BLaER1 treated with 17β-estradiol and CSF1 and Interleukin-3, amounts not matched to agents 10 nM and 100 nM (cell line): Measurements from ENCODE around the gene IDH3G.

Experiments used
- H3K27ac ChIP-seq, 11 experiments: shearing (Covaris generic); formaldehyde crosslinking; 2 replicates each; pipeline ENCODE4 v1.8.1; 2022
- H3K27me3 ChIP-seq, 11 experiments: shearing (Covaris generic); formaldehyde crosslinking; 2 replicates each; pipeline ENCODE4 v1.8.1; 2022
- H3K36me3 ChIP-seq, 11 experiments: shearing (Covaris generic); formaldehyde crosslinking; 2 replicates each; pipeline ENCODE4 v1.8.1; 2022
- H3K4me1 ChIP-seq, 10 experiments: shearing (Covaris generic); formaldehyde crosslinking; 2 replicates each; pipeline ENCODE4 v1.8.1; 2022
- H3K4me2 ChIP-seq, 11 experiments: shearing (Covaris generic); formaldehyde crosslinking; 2 replicates each; pipeline ENCODE4 v1.8.1; 2022
- H3K4me3 ChIP-seq, 10 experiments: shearing (Covaris generic); formaldehyde crosslinking; 2 replicates each; pipeline ENCODE4 v1.8.1; 2022
- H3K9ac ChIP-seq, 11 experiments: shearing (Covaris generic); formaldehyde crosslinking; 2 replicates each; pipeline ENCODE4 v1.8.1; 2022
- H3K9me3 ChIP-seq, 11 experiments: shearing (Covaris generic); formaldehyde crosslinking; replicated peaks in 1 of 11; 2 replicates each; pipeline ENCODE4 v1.8.1; 2022
- H4K20me1 ChIP-seq, 11 experiments: shearing (Covaris generic); formaldehyde crosslinking; 2 replicates each; pipeline ENCODE4 v1.8.1; 2022
- Cebpa-rat ChIP-seq, 11 experiments: shearing (Covaris generic); IDR thresholded peaks; 2 replicates each; pipeline ENCODE4 v1.8.1; 2022

Gene IDH3G

GRCh38 chrX:153776120-153776599 lies 18.0 kb downstream of the IDH3G start:
- no peak overlapping the region for H3K4me3 ChIP-seq
- no peak for TF ChIP-seq Cebpa-rat (IDR thresholded peaks at IDR 0.05)
- H3K9ac ChIP-seq, result no peak overlapping the region
- no peak overlapping the region for H3K4me2 ChIP-seq
- H3K27me3 ChIP-seq, result peaks cover 0 to 24% (median 0%) of the 10 kb centered on the region in 11 experiments; a peak in 8 of 22 replicates
- H4K20me1 ChIP-seq, result peaks cover 0 to 68% (median 2%) of the 10 kb centered on the region in 11 experiments; a peak in 10 of 22 replicates
- H3K4me1 ChIP-seq, result peaks cover 11 to 41% (median 32%) of the 10 kb centered on the region in 10 experiments
- H3K9me3 ChIP-seq, result peaks cover 0 to 66% (median 35%) of the 10 kb centered on the region in 11 experiments; a peak in 13 of 22 replicates
- H3K27ac ChIP-seq, result no peak overlapping the region
- no peaks in the 10 kb centered on the region for H3K36me3 ChIP-seq

GRCh38 chrX:153775293-153776119 lies 18.7 kb downstream of the IDH3G start:
- H3K27me3 ChIP-seq, result peaks cover 0 to 26% (median 0%) of the 10 kb centered on the region in 11 experiments; a peak in 5 of 22 replicates
- H3K9ac ChIP-seq, result no peak overlapping the region
- peaks cover 0 to 71% (median 3%) of the 10 kb centered on the region in 11 experiments; a peak in 8 of 22 replicates for H4K20me1 ChIP-seq
- no peaks in the 10 kb centered on the region for H3K36me3 ChIP-seq
- H3K9me3 ChIP-seq, result peaks cover 0 to 62% (median 35%) of the 10 kb centered on the region in 11 experiments; a peak in 13 of 22 replicates
- peaks cover 4 to 34% (median 26%) of the 10 kb centered on the region in 10 experiments for H3K4me1 ChIP-seq
- no peak for TF ChIP-seq Cebpa-rat (IDR thresholded peaks at IDR 0.05)
- no peak overlapping the region for H3K4me3 ChIP-seq
- H3K4me2 ChIP-seq, result no peak overlapping the region
- H3K27ac ChIP-seq, result no peak overlapping the region

GRCh38 chrX:153774576-153775292 lies 19.4 kb downstream of the IDH3G start:
- Histone ChIP-seq H3K36me3 (no peaks in the 10 kb centered on the region), H4K20me1 (peaks cover 0 to 68% (median 0%) of the 10 kb centered on the region in 11 experiments; a peak in 8 of 22 replicates), H3K4me2 (no peak overlapping the region), H3K9ac (no peak overlapping the region), H3K4me1 (peaks cover 4 to 26% (median 18%) of the 10 kb centered on the region in 10 experiments; a peak in 18 of 20 replicates), H3K9me3 (peaks cover 0 to 57% (median 35%) of the 10 kb centered on the region in 11 experiments; a peak in 13 of 22 replicates), H3K27ac (no peak overlapping the region), H3K27me3 (peaks cover 0 to 30% (median 0%) of the 10 kb centered on the region in 11 experiments; a peak in 6 of 22 replicates), H3K4me3 (no peak overlapping the region)
- TF ChIP-seq Cebpa-rat (IDR thresholded peaks at IDR 0.05), result no peak

GRCh38 chrX:153773741-153774575 lies 20.2 kb downstream of the IDH3G start:
- H3K4me1 ChIP-seq, result peaks cover 10 to 23% (median 19%) of the 10 kb centered on the region in 10 experiments; a peak in 19 of 20 replicates
- TF ChIP-seq Cebpa-rat (IDR thresholded peaks at IDR 0.05), result no peak
- no peak overlapping the region for H3K9ac ChIP-seq
- no peak overlapping the region for H3K4me3 ChIP-seq
- no peak overlapping the region for H3K27ac ChIP-seq
- H3K9me3 ChIP-seq, result peaks cover 0 to 57% (median 35%) of the 10 kb centered on the region in 11 experiments; a peak in 13 of 22 replicates
- H3K27me3 ChIP-seq, result peaks cover 0 to 30% (median 0%) of the 10 kb centered on the region in 11 experiments; a peak in 6 of 22 replicates
- no peaks in the 10 kb centered on the region for H3K36me3 ChIP-seq
- H4K20me1 ChIP-seq, result peaks cover 0 to 71% (median 0%) of the 10 kb centered on the region in 11 experiments; a peak in 6 of 22 replicates
- no peak overlapping the region for H3K4me2 ChIP-seq

GRCh38 chrX:153773218-153773611 lies 21.0 kb downstream of the IDH3G start:
- H3K36me3 ChIP-seq, result no peaks in the 10 kb centered on the region
- H3K4me2 ChIP-seq, result no peak overlapping the region
- no peak overlapping the region for H3K4me3 ChIP-seq
- H3K27ac ChIP-seq, result no peak overlapping the region
- peaks cover 0 to 57% (median 35%) of the 10 kb centered on the region in 11 experiments; a peak in 13 of 22 replicates for H3K9me3 ChIP-seq
- H3K9ac ChIP-seq, result no peak overlapping the region
- peaks cover 17 to 28% (median 24%) of the 10 kb centered on the region in 10 experiments for H3K4me1 ChIP-seq
- no peak for TF ChIP-seq Cebpa-rat (IDR thresholded peaks at IDR 0.05)
- peaks cover 0 to 64% (median 0%) of the 10 kb centered on the region in 11 experiments; a peak in 6 of 22 replicates for H4K20me1 ChIP-seq
- peaks cover 0 to 25% (median 0%) of the 10 kb centered on the region in 11 experiments; a peak in 6 of 22 replicates for H3K27me3 ChIP-seq

GRCh38 chrX:153772316-153773217 lies 21.6 kb downstream of the IDH3G start:
- Histone ChIP-seq H3K9me3 (peaks cover 0 to 51% (median 33%) of the 10 kb centered on the region in 11 experiments; a peak in 13 of 22 replicates), H4K20me1 (peaks cover 0 to 58% (median 0%) of the 10 kb centered on the region in 11 experiments; a peak in 8 of 22 replicates), H3K27ac (no peak overlapping the region), H3K9ac (no peak overlapping the region), H3K4me2 (peak overlapping the region in 3 of 11 experiments; percentile 8 to 30 (median 15); a peak in 5 of 22 replicates), H3K36me3 (no peaks in the 10 kb centered on the region), H3K4me3 (no peak overlapping the region), H3K4me1 (peaks cover 24 to 35% (median 28%) of the 10 kb centered on the region in 10 experiments), H3K27me3 (peaks cover 0 to 25% (median 0%) of the 10 kb centered on the region in 11 experiments; a peak in 4 of 22 replicates)
- TF ChIP-seq Cebpa-rat (IDR thresholded peaks at IDR 0.05), result no peak
